K562 (cell line): ENCODE measurements around the gene SLC1A2. TPM values are rescaled to one million over a fixed set of nuclear protein-coding genes. Genes with fewer than 3 reads are reported as not detected.

Experiments used
- ATAC-seq: fragments of 200-7000 bp; cut with Tn5 transposase; 3 replicates; pipeline ENCODE4 v1.9.1; 2020; ENCODE audit warnings: moderate library complexity
- BruUV-seq: library from RNA; stranded (reverse); fragments of 400-500 nt; replicated peaks from 2 replicates; lab custom pipeline; 2021; lab: Mats Ljungman, UMichigan
- CTCF ChIA-PET: fragments of 300-600 bp; formaldehyde crosslinking; extraction: SDS; loops from one replicate; lab custom pipeline; 2021; ENCODE audit warnings: low intra/inter-chr PET ratio; lab: Yijun Ruan, JAX
- POLR2A ChIA-PET: fragments of 300-600, 350-650 bp; sonication (Branson Sonifier 250); formaldehyde crosslinking; extraction: SDS; loops from one replicate; lab custom pipeline; 2021; ENCODE audit warnings: antibody characterized with exemption, inconsistent platforms; lab: Yijun Ruan, JAX
- DNase-seq, 4 experiments: peaks; one replicate each; pipeline versions ENCODE4 v3.0.0 to v3.0.0-alpha.2; 2011 to 2018; ENCODE audit warnings: low spot score in 3 of 4, mixed read lengths in 3 of 4; ENCODE audit errors: extremely low read depth in 1 of 4
- FAIRE-seq: peaks from 2 replicates; lab custom pipeline; 2011; peaks lifted over from hg19 to GRCh38; lab: Jason Lieb, UNC
- H2AFZ ChIP-seq: 2 replicates; pipeline ENCODE4 v1.6.0; 2011; ENCODE audit warnings: low read depth, low read length, control low read depth, inconsistent platforms
- H3K27ac ChIP-seq: fragments of 200-600 bp; 3 replicates; pipeline ENCODE4 v1.8.0; 2011; ENCODE audit warnings: low read depth, mild to moderate bottlenecking, control low read depth, inconsistent platforms, low read length, moderate library complexity, mixed read lengths; ENCODE audit errors: extremely low read depth
- H3K27me3 ChIP-seq, 2 experiments: fragments of 300-600 bp in 1 of 2; 2 replicates in 1 of 2; 3 replicates in 1 of 2; pipeline versions ENCODE4 v1.6.0 to v1.8.0; 2011; ENCODE audit warnings: inconsistent platforms in 2 of 2, low read length in 2 of 2, mild to moderate bottlenecking in 1 of 2, mixed read lengths in 1 of 2, moderate library complexity in 1 of 2; ENCODE audit not compliant: control insufficient read depth in 2 of 2, insufficient read depth in 2 of 2
- H3K36me3 ChIP-seq: fragments of 300-600 bp; 3 replicates; pipeline ENCODE4 v1.8.0; 2011; ENCODE audit warnings: mild to moderate bottlenecking, low read length, inconsistent platforms; ENCODE audit not compliant: control insufficient read depth, insufficient read depth
- H3K4me1 ChIP-seq, 2 experiments: fragments of 200-600 bp in 1 of 2; replicated peaks in 1 of 2; 2 replicates in 1 of 2; 3 replicates in 1 of 2; pipeline versions ENCODE4 v1.5.1 to v1.8.0; 2011; ENCODE audit warnings: inconsistent platforms in 2 of 2, low read length in 2 of 2, mild to moderate bottlenecking in 1 of 2, mixed read lengths in 1 of 2, moderate library complexity in 1 of 2; ENCODE audit not compliant: control insufficient read depth in 2 of 2, insufficient read depth in 2 of 2
- H3K4me2 ChIP-seq: 2 replicates; pipeline ENCODE4 v1.6.1; 2011; ENCODE audit warnings: low read length, control low read depth, inconsistent platforms, mixed read lengths; ENCODE audit not compliant: insufficient read depth
- H3K4me3 ChIP-seq: fragments of 200-600 bp; sonication (generic), shearing (Covaris generic); 2 replicates; pipeline ENCODE4 v1.5.1; 2016; ENCODE audit warnings: control low read depth, inconsistent platforms
- H3K79me2 ChIP-seq: fragments of 200-600 bp; 3 replicates; pipeline ENCODE4 v1.8.0; 2011; ENCODE audit warnings: low read length, inconsistent platforms; ENCODE audit not compliant: control insufficient read depth, insufficient read depth
- H3K9ac ChIP-seq, 2 experiments: 2 replicates each; pipeline versions ENCODE4 v1.6.0 to v1.6.1; 2011; ENCODE audit warnings: low read depth in 2 of 2, low read length in 2 of 2, control low read depth in 1 of 2, inconsistent platforms in 1 of 2, mild to moderate bottlenecking in 1 of 2, mixed read lengths in 1 of 2; ENCODE audit not compliant: insufficient read depth in 1 of 2
- H3K9me1 ChIP-seq: one replicate; pipeline ENCODE4 v1.6.0; 2011; ENCODE audit warnings: inconsistent platforms, mild to moderate bottlenecking, low read length, moderate library complexity; ENCODE audit not compliant: control insufficient read depth, insufficient read depth
- H3K9me3 ChIP-seq: replicated peaks from 2 replicates; pipeline ENCODE4 v1.5.1; 2011; ENCODE audit warnings: low read depth, low read length, inconsistent platforms; ENCODE audit not compliant: control insufficient read depth, insufficient read depth
- H4K20me1 ChIP-seq: replicated peaks from 2 replicates; pipeline ENCODE4 v1.6.1; 2011; ENCODE audit warnings: low read length, inconsistent platforms, mixed read lengths; ENCODE audit not compliant: control insufficient read depth, insufficient read depth
- CEBPB ChIP-seq: fragments of 450-650 bp; IDR thresholded peaks from 2 replicates; pipeline ENCODE4 v1.6.1; 2016; ENCODE audit warnings: missing genetic modification characterization, missing compliant biosample characterization
- CEBPG ChIP-seq, 3 experiments: fragments of 200-800 bp in 1 of 3; sonication (Bioruptor generic) in 1 of 3; sonication (generic) in 1 of 3; formaldehyde crosslinking in 1 of 3; IDR thresholded peaks in 2 of 3; conservative IDR thresholded peaks in 1 of 3; 2 replicates each; pipeline versions ENCODE4 v1.6.1 to v1.8.0; 2016 to 2022; ENCODE audit warnings: missing compliant biosample characterization in 2 of 3, missing genetic modification characterization in 2 of 3, mild to moderate bottlenecking in 1 of 3, missing genetic modification reagents in 1 of 3
- WGBS: fragments of 100-300 bp; shearing (Covaris generic); methylation state at CpG from one replicate; pipeline ENCODE4 v1.1.6; 2016; ENCODE audit warnings: low coverage, mixed read lengths; ENCODE audit not compliant: insufficient coverage; ENCODE audit errors: missing lambda C conversion rate; 5-methylcytosine and 5-hydroxymethylcytosine counted together
- in situ Hi-C: fragments of 300-500 bp; cut with MboI; formaldehyde crosslinking; loops from 4 replicates; pipeline ENCODE4 v1.15.0; 2018; ENCODE audit warnings: inconsistent platforms, mixed read lengths
- intact Hi-C: fragments of 100-400 bp; cut with micrococcal nuclease; formaldehyde crosslinking; loops from 2 replicates; pipeline ENCODE4 v1.14.2; 2022
- polyA plus RNA-seq, 8 experiments: library from polyadenylated mRNA; depleted of rRNA in 4 of 8; stranded (reverse) in 5 of 8; unstranded in 3 of 8; fragments of >200 nt; fragmentation: Nextera tagmentation in 2 of 8; fragmentation: Illumina TruSeq in 1 of 8; extraction: Ambion mirVana in 2 of 8; extraction: Trizol in 1 of 8; gene quantifications; 2 replicates each; pipeline versions ENCODE4 v1.2.1 to v1.2.3, GENCODE V29; 2011 to 2014; ENCODE audit warnings: inconsistent platforms in 1 of 8, missing spikeins in 1 of 8
- total RNA-seq, 7 experiments: library from RNA; depleted of rRNA in 6 of 7; stranded (reverse); fragments of >200 nt in 6 of 7; fragmentation: Illumina TruSeq in 2 of 7; extraction: Trizol in 2 of 7; gene quantifications; 2 replicates each; pipeline versions ENCODE4 v1.2.1 to v1.2.3, GENCODE V29; 2011 to 2021; ENCODE audit warnings: low replicate concordance in 1 of 7
- TF ChIP-seq, protein P1 (sequence below): fragments of 450-650 bp; IDR thresholded peaks from 2 replicates; pipeline ENCODE4 v1.6.1; 2016; ENCODE audit warnings: borderline replicate concordance

The SLC1A2 gene
- total and polyA plus RNA-seq, 9 of the 15 experiments (the other 6 are each of a cell fraction or from before 2014, with no cell fraction given), result 0.03 to 0.07 (median 0.04) TPM; not detected in 5

- H3K4me3 ChIP-seq, result no peak overlapping the region
- WGBS, result under 1% methylated on average over 9 of the region's 9 CpGs
- H3K4me2 ChIP-seq, result no peak overlapping the region
- ATAC-seq, result no peak
- H3K9me3 ChIP-seq, result no peaks in the 10 kb centered on the region
- intact Hi-C loops (loop anchor here (5.0 kb wide), 2 partner anchors 84 to 381 kb away; no protein-coding TSS in a partner anchor), in situ Hi-C loops (no loop called here)
- no peak for FAIRE-seq
- H3K27me3 ChIP-seq, result peaks cover 2 to 5% of the 10 kb centered on the region in 2 experiments; a peak in 4 of 5 replicates
- no peaks in the 10 kb centered on the region for H3K79me2 ChIP-seq
- H3K27ac ChIP-seq, result no peak overlapping the region
- no peaks in the 10 kb centered on the region for H3K9me1 ChIP-seq
- BruUV-seq, result no TSS peak
- no peak overlapping the region for H2AFZ ChIP-seq
- CTCF ChIA-PET, result no interaction called here
- no peaks in the 10 kb centered on the region; a peak in 2 of 5 replicates for H3K4me1 ChIP-seq
- TF ChIP-seq, protein P1, sequence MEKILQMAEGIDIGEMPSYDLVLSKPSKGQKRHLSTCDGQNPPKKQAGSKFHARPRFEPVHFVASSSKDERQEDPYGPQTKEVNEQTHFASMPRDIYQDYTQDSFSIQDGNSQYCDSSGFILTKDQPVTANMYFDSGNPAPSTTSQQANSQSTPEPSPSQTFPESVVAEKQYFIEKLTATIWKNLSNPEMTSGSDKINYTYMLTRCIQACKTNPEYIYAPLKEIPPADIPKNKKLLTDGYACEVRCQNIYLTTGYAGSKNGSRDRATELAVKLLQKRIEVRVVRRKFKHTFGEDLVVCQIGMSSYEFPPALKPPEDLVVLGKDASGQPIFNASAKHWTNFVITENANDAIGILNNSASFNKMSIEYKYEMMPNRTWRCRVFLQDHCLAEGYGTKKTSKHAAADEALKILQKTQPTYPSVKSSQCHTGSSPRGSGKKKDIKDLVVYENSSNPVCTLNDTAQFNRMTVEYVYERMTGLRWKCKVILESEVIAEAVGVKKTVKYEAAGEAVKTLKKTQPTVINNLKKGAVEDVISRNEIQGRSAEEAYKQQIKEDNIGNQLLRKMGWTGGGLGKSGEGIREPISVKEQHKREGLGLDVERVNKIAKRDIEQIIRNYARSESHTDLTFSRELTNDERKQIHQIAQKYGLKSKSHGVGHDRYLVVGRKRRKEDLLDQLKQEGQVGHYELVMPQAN, result no peak
- TF ChIP-seq CEBPG (CRISPR knock-in tag; IDR thresholded peaks at IDR 0.05) (no peak), CEBPG (tag; conservative IDR thresholded peaks at IDR 0.05 in 1 of 2, IDR thresholded peaks at IDR 0.05 in 1 of 2) (peak in 1 of 2 experiments; percentile 43; a peak in 2 of 4 replicates), CEBPB (tag) (peak; percentile 45; the same call in 1 of the 2 replicates)
- TF ChIP-seq, all 486 proteins: peak for 2
- DNase-seq, result no peak
- POLR2A ChIA-PET, result interaction anchor here (0.8 kb wide), 1 partner anchor 9 kb away, joined by 5 read pairs; no protein-coding TSS in a partner anchor
- Histone ChIP-seq H3K36me3 (no peaks in the 10 kb centered on the region), H3K9ac (no peak overlapping the region), H4K20me1 (no peaks in the 10 kb centered on the region)
Observed at GRCh38 chr11:35308157-35308556, 111.2 kb downstream of the SLC1A2 start.
